Left renal cortex interstitium (tissue), 4 donors: Measurements from ENCODE around the gene TEX29. TPM values are rescaled to one million over a fixed set of nuclear protein-coding genes. Genes with fewer than 3 reads are reported as not detected.

Experiments used
- DNase-seq, 4 donors: peaks; one replicate each; pipeline ENCODE4 v3.0.0-alpha.2; 2013; ENCODE audit warnings: low read depth in 4 of 4, low spot score in 2 of 4, missing footprints in 1 of 4
- polyA plus RNA-seq, 4 donors: library from polyadenylated mRNA; unstranded; fragments of 120-200 nt; gene quantifications; one replicate each; pipeline ENCODE4 v1.2.1, GENCODE V29; 2013; ENCODE audit not compliant: insufficient read length in 4 of 4

The TEX29 gene
- polyA plus RNA-seq = under 1 TPM; 0.48 to 0.71 (median 0.64) TPM

DNA sequence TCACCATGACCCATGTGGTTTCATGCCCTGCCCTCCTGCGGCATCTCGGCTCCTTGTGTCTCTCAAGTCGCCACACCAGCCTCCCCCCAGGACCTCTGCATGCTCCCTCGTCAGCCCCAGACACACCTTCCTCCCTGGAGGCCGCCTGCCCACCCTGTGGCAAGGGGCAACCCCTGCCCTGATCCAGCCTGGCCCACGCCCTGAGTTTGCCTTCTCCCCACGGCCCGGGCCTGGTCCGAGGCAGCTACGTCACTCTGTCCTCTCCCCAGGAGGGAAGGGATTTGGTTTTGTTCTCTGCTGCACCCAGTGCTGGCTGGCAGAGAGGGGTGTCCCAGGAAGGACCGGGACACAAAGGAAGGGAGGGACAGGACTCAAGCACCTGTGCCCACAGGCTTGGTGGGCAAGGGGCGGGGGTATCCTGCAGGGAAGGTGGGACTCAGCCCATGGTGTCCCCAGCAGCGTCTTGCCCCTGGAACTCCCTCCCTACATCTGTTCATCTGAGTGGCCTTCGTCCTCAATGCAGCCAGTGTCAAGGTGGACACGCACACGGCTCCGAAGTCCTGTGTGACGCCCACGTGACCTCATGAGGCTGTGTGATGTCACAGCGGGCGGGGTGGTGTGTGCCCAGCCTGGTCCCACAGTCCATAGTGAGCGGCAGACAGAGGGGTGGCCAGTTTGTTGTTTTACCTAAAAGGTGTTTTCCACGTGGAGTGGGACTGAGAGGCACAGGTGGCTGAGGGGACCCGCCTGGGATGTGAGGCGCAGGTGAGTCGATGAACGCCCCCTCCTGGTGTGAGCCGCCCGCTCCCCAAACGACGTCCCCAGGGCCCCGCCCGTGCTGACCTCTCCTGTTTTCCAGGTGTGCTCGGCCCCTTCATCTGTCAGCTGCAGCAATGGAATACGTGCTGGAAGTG, at the start of gene TEX29:
TSS of gene TEX29 (plus strand) at position 645 of the 914 bp plus-strand sequence. CDS start at position 894, 249 bp downstream.
- DNase-seq = no peak

- DNase-seq = no peak
Observed at GRCh38 chr13:111270765-111271698, 49.4 kb upstream of the TEX29 start.

- DNase-seq = no peak
Observed at GRCh38 chr13:111272117-111272516, 48.3 kb upstream of the TEX29 start.

GRCh38 chr13:111275382-111275781, 45.1 kb upstream of the TEX29 start:
- DNase-seq = no peak

- no peak for DNase-seq
Observed at GRCh38 chr13:111275995-111276618, 44.3 kb upstream of the TEX29 start.

DNA sequence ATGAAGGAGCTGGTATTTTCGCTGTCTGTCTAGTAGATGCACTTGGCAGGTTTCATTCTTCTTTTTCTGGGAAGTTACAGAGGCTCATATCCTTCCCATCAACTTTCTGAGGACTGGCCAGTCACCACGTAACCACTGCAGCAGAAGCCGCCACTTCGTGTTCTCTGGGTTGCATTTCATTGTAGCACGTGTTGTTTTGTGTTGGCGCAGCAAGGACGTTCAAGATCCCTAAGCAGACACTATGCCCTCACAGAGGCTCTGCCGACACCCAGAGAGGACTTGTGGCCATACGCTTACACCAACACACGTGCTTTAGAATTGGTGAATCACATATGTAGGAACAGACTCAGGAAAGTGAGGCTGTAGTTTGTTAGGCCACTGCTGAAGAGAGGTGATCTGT, 42.2 kb upstream of the TEX29 start:
- no peak for DNase-seq

- no peak for DNase-seq
Observed at GRCh38 chr13:111278743-111279652, 41.4 kb upstream of the TEX29 start.

DNA sequence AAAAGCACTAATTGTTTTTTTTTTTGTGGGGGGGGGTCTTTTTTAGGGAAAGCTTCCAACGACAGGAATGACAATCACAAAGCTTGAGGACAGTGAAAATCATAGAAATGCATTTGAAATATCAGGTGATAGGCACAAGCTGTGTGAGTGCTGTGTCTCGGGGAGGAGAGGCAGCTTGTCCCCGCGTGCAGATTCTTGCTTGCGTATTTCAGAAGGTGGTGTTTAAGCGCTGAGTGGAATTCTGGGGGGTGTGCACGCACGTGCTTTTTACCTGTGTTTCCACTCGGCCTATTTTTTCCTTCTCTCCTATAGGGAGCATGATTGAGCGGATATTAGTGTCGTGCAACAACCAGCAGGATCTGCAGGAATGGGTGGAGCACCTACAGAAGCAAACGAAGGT, 40.2 kb upstream of the TEX29 start:
- no peak for DNase-seq

DNA sequence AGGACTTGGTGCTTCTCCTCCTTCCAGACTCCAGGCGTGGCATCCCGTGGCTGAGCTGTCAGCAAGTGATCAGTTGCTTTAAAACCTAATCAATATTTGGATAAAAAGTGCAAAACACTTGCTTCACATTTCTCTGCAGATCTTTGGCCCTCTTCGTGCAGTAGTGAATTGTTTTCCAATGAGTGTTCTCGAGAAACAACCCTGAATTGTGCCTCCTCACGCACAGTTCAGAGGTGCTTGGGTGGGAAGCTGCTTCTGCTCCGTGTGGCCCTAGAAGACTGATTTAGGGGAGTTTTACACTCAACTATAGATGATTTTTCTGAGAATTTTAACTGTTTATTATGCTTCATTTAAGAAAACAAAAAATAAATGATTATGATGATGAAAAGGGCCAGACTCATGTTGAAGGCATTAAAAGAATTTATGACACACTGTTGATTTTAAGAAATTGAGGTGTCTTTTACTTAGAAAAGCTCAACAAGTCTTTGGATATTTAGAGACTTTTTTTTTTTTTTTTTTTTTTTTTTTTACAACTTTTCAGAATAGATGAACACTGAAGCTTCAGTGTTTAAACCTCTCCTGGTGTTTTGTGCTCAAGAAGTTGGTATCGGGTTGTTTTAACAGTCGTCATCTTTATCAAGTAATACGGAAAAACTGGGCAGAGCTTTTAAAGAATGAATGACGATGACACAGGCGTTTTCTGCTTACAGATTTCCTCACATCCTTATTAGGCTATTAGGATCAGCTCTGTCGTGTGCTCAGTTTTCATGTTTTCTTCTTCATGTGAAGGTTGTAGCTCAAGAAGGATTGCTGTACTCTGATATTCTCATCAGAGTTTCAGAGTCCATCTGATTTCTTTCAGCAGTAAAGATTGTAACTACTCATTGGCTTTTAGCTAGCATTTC, 39.5 kb upstream of the TEX29 start:
- no peak for DNase-seq

DNA sequence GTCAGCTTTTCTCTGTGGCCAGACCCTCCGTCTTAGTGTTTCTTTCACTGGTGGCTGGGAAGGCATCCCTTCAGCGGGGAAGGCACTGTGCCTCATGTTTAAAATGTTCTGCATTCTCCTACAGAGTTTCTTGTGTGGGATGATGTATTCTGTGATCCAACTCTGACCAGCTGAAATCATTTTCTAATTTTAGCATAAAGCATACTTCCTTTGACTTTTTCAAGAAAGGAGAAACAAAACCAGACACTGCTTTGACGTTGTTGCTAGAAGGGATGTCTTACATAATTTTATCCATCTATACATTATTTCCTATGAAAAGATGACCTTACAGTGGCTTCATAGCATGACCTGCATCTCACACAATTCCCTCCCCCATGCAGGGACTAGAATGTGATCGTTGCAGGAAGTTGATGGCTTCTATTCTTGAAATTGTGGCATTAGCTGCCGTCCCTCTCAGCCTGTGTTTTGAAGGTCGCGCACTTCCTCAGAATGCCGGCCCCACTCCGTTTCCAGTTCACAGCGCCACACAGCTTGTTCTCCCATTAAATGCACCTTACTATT, 38.6 kb upstream of the TEX29 start:
- DNase-seq = peak in 1 of 4 donors; percentile 6

- DNase-seq = no peak
Observed at GRCh38 chr13:111282425-111282824, 38.0 kb upstream of the TEX29 start.

DNA sequence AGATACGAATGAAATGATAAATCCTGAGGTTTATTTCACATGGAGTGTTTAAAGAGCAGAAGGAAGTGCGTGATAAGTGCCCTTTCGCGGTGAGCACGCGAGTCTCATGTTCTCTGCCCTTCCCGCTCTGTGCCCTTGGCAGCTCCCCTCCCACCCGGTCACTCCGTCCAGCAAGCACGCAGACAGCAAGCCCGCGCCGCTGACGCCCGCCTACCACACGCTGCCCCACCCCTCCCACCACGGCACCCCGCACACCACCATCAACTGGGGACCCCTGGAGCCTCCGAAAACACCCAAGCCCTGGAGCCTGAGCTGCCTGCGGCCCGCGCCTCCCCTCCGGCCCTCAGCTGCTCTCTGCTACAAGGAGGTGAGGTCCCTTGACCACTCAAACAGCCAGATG, 37.4 kb upstream of the TEX29 start:
- DNase-seq = no peak

DNA sequence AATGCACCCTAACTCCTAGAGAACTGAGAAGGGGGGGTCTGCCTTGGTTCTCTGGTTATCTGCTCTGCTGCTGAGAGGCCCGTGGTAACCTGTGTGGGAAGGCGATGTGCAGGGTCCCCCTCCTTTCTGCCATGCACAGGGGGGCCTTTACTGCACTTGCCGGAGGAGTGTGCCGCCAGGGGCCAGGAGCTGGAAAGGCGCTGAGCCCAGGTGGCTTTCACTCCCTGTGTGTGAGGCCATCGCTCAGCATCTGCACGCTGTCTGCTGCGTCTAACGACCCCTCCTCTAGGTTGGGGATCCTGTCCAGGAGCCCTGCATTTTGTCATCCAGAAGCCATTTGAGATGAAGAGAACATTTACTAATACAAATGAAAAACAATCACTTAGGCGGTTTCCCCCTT, 37.0 kb upstream of the TEX29 start:
- DNase-seq = no peak

DNA sequence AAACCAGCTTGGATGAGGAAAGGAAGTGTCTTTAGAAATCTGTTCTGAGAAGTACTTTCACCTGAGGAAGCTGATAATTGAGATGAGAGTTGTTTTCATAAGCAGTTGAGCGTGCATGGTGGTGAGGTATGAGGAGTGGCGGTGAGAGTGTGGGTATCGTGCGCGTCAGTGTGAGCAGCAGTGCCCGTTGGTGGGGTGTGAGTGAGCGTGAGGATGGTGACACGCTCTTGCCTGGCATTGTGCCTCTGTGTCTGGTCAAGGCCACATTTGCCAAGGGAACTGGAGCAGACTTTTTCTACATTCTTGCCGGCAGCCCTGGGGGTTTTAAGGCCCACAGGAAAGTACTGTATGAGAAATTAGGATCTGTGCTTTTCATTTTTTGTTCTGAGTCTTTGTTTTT, 36.5 kb upstream of the TEX29 start:
- DNase-seq = no peak

GRCh38 chr13:111284565-111284964, 35.9 kb upstream of the TEX29 start:
- no peak for DNase-seq

DNA sequence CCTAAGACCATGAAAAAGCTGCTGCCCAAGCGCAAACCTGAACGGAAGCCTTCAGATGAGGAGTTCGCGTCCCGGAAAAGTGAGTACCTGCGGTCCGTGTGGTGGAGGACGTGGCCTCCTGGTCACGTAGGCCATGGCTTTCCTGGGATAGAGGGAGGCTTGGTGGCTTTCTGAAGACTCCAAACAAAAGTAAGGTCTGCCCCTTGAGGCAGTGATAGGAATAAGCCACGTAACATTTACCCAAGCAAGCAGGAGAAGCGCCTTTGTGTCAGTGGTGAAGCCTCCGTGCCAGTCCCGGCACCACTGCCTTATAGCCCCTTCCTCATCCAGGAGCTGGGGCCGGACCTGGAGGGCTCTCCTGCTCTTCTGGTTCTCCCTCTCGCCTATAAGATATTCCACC, 34.3 kb upstream of the TEX29 start:
- DNase-seq = no peak

GRCh38 chr13:111286749-111287148, 33.7 kb upstream of the TEX29 start:
- DNase-seq = no peak

- DNase-seq = no peak
Observed at GRCh38 chr13:111287201-111287600, 33.2 kb upstream of the TEX29 start.
